Measurements from ENCODE around the gene F10. TPM values are rescaled to one million over a fixed set of nuclear protein-coding genes. Genes with fewer than 3 reads are reported as not detected.

The F10 gene
- total RNA-seq, 2 experiments from 2014 or later: not detected

GRCh38 chr13:113089693-113090414 lies 32.7 kb upstream of the F10 start:
- Mint-ChIP-seq H3K36me3 (ENCODE audit: low read depth) (peaks cover 2% of the 10 kb centered on the region), H3K27ac (no peak overlapping the region), H3K9me3 (no peaks in the 10 kb centered on the region), H3K27me3 (ENCODE audit: low read depth) (no peaks in the 10 kb centered on the region), H3K4me1 (ENCODE audit: low read depth) (no peaks in the 10 kb centered on the region), H3K4me3 (no peak overlapping the region)
- CTCF ChIA-PET: interaction anchor here (0.9 to 1.2 kb wide), 2 partner anchors 9 to 147 kb away, joined by 3 read pairs; no protein-coding TSS in a partner anchor
- intact Hi-C loops (cut with micrococcal nuclease): no loop called here
- DNase-seq: no peak

DNA sequence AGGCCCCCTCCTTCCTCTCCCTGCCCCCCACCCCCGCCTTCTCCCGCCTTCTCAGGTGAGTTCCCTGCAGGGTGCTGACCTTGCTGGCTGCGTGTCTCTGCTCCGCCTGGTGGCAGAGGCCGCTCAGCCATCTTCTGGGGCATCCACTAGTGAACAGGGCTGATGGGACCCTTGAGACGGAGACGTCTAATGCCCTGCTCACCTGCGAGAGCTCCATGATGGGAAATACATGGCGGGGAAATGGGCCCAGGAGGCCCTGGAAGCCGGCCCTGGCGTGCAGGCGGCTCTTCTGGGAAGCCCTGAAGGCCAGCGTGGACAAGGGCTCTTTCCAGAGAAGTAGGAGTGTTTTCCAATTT lies 32.2 kb upstream of the F10 start:
- CTCF ChIA-PET: interaction anchor here (1.2 kb wide), 1 partner anchor 10 kb away, joined by 3 read pairs; no protein-coding TSS in a partner anchor

GRCh38 chr13:113090806-113091205 lies 31.8 kb upstream of the F10 start:
- H3K9me3 Mint-ChIP-seq: no peaks in the 10 kb centered on the region
- no peak for DNase-seq
- no peaks in the 10 kb centered on the region for H3K4me1 Mint-ChIP-seq (ENCODE audit: low read depth)
- intact Hi-C loops (cut with micrococcal nuclease): no loop called here
- no peak overlapping the region for H3K4me3 Mint-ChIP-seq
- H3K27ac Mint-ChIP-seq: no peak overlapping the region
- H3K36me3 Mint-ChIP-seq (ENCODE audit: low read depth): peaks cover 2% of the 10 kb centered on the region
- H3K27me3 Mint-ChIP-seq (ENCODE audit: low read depth): no peaks in the 10 kb centered on the region
- CTCF ChIA-PET: interaction anchor here (1.2 kb wide), 1 partner anchor 10 kb away, joined by 3 read pairs; no protein-coding TSS in a partner anchor

More for the DNA sequence above, 32.2 kb upstream of the F10 start:
- H3K27me3 Mint-ChIP-seq (ENCODE audit: low read depth): no peaks in the 10 kb centered on the region
- intact Hi-C loops (cut with micrococcal nuclease): no loop called here
- no peak overlapping the region for H3K4me3 Mint-ChIP-seq
- no peaks in the 10 kb centered on the region for H3K4me1 Mint-ChIP-seq (ENCODE audit: low read depth)
- peaks cover 2% of the 10 kb centered on the region for H3K36me3 Mint-ChIP-seq (ENCODE audit: low read depth)
- no peaks in the 10 kb centered on the region for H3K9me3 Mint-ChIP-seq
- H3K27ac Mint-ChIP-seq: no peak overlapping the region
- DNase-seq: no peak

- no peak overlapping the region for H3K4me3 Mint-ChIP-seq
- H3K27me3 Mint-ChIP-seq (ENCODE audit: low read depth): no peaks in the 10 kb centered on the region
- H3K27ac Mint-ChIP-seq: no peak overlapping the region
- peaks cover 2% of the 10 kb centered on the region for H3K36me3 Mint-ChIP-seq (ENCODE audit: low read depth)
- H3K4me1 Mint-ChIP-seq (ENCODE audit: low read depth): no peaks in the 10 kb centered on the region
- intact Hi-C loops (cut with micrococcal nuclease): no loop called here
- no peaks in the 10 kb centered on the region for H3K9me3 Mint-ChIP-seq
- no peak for DNase-seq
- CTCF ChIA-PET: no interaction called here
Observed at GRCh38 chr13:113091211-113091771, 31.3 kb upstream of the F10 start.

- Mint-ChIP-seq H3K36me3 (ENCODE audit: low read depth) (peaks cover 2% of the 10 kb centered on the region), H3K27me3 (ENCODE audit: low read depth) (no peaks in the 10 kb centered on the region), H3K9me3 (no peaks in the 10 kb centered on the region), H3K4me3 (no peak overlapping the region), H3K27ac (no peak overlapping the region), H3K4me1 (ENCODE audit: low read depth) (no peaks in the 10 kb centered on the region)
- intact Hi-C loops (cut with micrococcal nuclease): no loop called here
- no peak for DNase-seq
- CTCF ChIA-PET: no interaction called here
Observed at GRCh38 chr13:113091891-113092775, 30.5 kb upstream of the F10 start.

- no peaks in the 10 kb centered on the region for H3K9me3 Mint-ChIP-seq
- DNase-seq: no peak
- CTCF ChIA-PET: no interaction called here
- no peaks in the 10 kb centered on the region for H3K27me3 Mint-ChIP-seq (ENCODE audit: low read depth)
- no peak overlapping the region for H3K27ac Mint-ChIP-seq
- intact Hi-C loops (cut with micrococcal nuclease): no loop called here
- H3K36me3 Mint-ChIP-seq (ENCODE audit: low read depth): peaks cover 4% of the 10 kb centered on the region
- H3K4me3 Mint-ChIP-seq: no peak overlapping the region
- no peaks in the 10 kb centered on the region for H3K4me1 Mint-ChIP-seq (ENCODE audit: low read depth)
Observed at GRCh38 chr13:113092776-113093579, 29.6 kb upstream of the F10 start.

DNA sequence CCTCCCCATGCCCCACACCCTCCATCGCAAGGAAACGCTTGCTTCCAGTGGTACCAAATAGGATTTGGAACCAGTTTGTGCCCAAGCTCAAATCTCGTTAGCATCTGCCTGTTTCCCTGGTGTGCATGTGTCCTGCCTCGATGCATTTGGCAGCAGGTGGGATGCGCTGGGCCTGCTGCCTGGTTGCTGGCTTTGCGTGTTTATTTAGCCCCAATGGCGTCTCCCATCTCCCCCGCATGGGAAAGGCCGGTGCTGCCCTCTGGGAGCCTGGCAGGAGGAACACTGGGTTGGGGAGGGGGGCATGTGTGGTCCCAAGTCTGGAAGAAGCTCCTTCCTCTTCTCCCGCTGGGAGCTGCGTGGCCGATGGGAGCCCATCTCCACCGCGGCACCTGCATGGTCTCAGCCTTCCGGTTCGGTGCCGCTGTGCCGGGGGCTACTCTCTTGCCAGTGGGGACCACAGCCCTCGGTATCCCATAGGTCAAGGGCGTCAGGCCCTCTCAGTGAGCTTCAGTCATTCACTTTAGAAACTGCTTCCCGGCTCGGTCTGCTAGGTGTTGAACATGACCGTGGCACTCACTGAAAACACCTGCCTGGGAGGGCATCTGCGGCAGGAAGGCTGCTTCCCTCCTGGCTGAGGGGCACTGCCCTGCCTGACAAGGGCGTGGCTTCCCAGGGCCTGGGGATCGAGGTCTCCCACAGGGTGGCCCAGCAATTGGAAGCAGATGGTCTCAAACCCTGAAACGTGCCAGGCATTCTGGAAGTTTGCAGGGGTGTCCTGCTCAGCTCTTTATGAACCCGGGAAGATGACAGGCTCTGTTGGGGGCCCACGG lies 28.8 kb upstream of the F10 start:
- Mint-ChIP-seq H3K27me3 (ENCODE audit: low read depth) (no peaks in the 10 kb centered on the region), H3K36me3 (ENCODE audit: low read depth) (peaks cover 2% of the 10 kb centered on the region), H3K4me1 (ENCODE audit: low read depth) (no peaks in the 10 kb centered on the region), H3K9me3 (no peaks in the 10 kb centered on the region), H3K4me3 (no peak overlapping the region), H3K27ac (no peak overlapping the region)
- intact Hi-C loops (cut with micrococcal nuclease): no loop called here
- CTCF ChIA-PET: no interaction called here
- no peak for DNase-seq

DNA sequence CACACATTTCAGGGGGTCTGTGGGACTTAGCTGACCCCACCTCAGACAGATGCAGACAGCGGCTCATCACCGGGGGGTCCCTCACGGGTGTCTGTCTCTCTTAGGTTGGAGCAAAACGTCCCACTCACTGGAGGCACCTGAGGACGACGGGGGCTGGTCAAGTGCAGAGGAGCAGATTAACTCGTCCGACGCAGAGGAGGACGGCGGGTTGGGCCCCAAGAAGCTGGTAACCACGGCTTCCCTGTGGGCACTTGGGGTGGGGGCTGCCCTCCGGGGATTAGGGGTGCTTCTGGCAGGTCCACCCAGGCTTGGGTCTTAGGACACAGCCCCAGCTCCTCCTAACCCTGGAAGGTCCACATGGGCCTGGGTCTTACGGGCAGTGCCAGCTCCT lies 28.2 kb upstream of the F10 start:
- Mint-ChIP-seq H3K27ac (no peak overlapping the region), H3K4me1 (ENCODE audit: low read depth) (no peaks in the 10 kb centered on the region), H3K27me3 (ENCODE audit: low read depth) (no peaks in the 10 kb centered on the region), H3K4me3 (no peak overlapping the region), H3K9me3 (no peaks in the 10 kb centered on the region), H3K36me3 (ENCODE audit: low read depth) (peaks cover 2% of the 10 kb centered on the region)
- CTCF ChIA-PET: no interaction called here
- DNase-seq: no peak
- intact Hi-C loops (cut with micrococcal nuclease): no loop called here

DNA sequence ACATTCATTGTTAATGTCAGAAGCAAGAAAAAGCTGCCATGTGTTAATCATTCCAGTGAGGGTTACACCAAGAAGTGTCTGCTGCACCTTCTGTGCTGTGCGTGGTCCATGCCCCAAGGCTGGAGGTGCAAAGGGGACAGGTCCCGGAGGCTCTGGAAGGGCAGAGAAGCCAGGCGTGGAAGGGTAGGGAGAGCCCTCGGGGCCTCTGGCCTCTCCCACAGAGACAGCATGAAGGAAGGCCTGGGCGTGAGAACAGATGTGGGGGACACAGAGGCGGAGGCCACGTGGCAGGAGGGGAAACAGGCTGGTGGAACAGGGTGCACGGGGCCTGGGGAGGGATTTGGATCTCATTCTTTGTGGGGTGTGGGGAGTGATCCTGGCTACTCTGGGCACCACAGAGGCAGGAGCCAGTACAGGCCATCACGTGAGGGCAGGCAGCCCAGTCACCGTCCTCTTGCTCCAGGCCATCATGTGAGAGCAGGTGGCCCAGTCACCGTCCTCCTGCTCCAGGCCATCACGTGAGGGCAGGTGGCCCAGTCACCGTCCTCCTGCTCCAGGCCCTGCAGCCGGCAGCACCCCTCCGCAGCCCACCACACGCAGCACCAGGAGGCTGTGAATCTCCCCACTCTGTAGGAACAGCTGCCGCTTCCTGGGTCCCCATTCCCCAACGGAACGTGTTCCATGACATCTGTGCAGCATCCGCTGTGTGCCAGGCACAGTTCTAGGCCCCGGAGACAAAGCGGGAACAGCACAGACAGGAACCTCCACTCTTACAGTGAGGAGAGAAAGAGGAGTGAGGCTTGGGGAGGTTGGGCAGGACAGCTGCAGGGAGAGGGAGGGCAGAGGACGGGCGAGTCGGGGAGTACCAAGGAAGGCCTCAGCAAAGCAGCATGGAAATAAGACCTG lies 27.2 kb upstream of the F10 start:
- CTCF ChIA-PET: no interaction called here
- Mint-ChIP-seq H3K4me1 (ENCODE audit: low read depth) (no peaks in the 10 kb centered on the region), H3K36me3 (ENCODE audit: low read depth) (peaks cover 2% of the 10 kb centered on the region), H3K4me3 (no peak overlapping the region), H3K27ac (no peak overlapping the region), H3K9me3 (no peaks in the 10 kb centered on the region), H3K27me3 (ENCODE audit: low read depth) (no peaks in the 10 kb centered on the region)
- intact Hi-C loops (cut with micrococcal nuclease): no loop called here
- no peak for DNase-seq

GRCh38 chr13:113096052-113096744 lies 26.4 kb upstream of the F10 start:
- intact Hi-C loops (cut with micrococcal nuclease): no loop called here
- H3K36me3 Mint-ChIP-seq (ENCODE audit: low read depth): peaks cover 2% of the 10 kb centered on the region
- CTCF ChIA-PET: no interaction called here
- H3K27me3 Mint-ChIP-seq (ENCODE audit: low read depth): no peaks in the 10 kb centered on the region
- no peak for DNase-seq
- no peaks in the 10 kb centered on the region for H3K4me1 Mint-ChIP-seq (ENCODE audit: low read depth)
- H3K9me3 Mint-ChIP-seq: no peaks in the 10 kb centered on the region
- H3K4me3 Mint-ChIP-seq: no peak overlapping the region
- H3K27ac Mint-ChIP-seq: no peak overlapping the region
